GM13977 (cell line): Measurements from ENCODE around the gene LIMCH1.

Experiments used
- DNase-seq: peaks from one replicate; pipeline ENCODE4 v3.0.0; 2012; ENCODE audit warnings: low spot score
- in situ Hi-C: fragments of 300-500 bp; cut with MboI; formaldehyde crosslinking; loops from one replicate; pipeline ENCODE4 v1.12.0; 2022; ENCODE audit warnings: low sequenced_read_pairs, low pct_unique_long_range_greater_than_20kb, mixed read lengths, inconsistent platforms; ENCODE audit not compliant: unreplicated experiment
- TF ChIP-seq, protein P1 (sequence below): IDR thresholded peaks from 2 replicates; pipeline ENCODE4 v1.5.1; 2012; ENCODE audit warnings: mild to moderate bottlenecking, control low read depth; ENCODE audit not compliant: insufficient read depth; ENCODE audit errors: extremely low read depth, missing control alignments

Gene LIMCH1

DNA sequence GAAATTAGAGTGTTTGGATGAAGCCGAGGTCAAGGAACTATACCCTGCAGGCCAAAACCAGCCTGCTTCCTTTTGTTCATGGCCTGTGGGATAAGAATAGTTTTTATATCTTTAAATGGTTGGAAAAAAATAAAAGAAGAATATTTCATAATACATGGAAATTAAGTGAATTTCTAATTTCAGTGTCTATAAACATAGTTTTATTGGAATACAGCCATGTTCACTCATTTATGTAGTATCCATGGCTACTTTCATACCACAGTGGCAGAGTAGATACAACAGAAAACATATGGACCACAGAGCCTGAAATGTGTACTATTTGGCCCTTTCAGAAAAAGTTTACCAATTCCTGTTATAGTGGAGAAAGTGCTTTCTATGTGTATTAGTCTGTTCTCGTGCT, 13.6 kb downstream of the LIMCH1 start:
- in situ Hi-C loops: no loop called here
- TF ChIP-seq, protein P1, sequence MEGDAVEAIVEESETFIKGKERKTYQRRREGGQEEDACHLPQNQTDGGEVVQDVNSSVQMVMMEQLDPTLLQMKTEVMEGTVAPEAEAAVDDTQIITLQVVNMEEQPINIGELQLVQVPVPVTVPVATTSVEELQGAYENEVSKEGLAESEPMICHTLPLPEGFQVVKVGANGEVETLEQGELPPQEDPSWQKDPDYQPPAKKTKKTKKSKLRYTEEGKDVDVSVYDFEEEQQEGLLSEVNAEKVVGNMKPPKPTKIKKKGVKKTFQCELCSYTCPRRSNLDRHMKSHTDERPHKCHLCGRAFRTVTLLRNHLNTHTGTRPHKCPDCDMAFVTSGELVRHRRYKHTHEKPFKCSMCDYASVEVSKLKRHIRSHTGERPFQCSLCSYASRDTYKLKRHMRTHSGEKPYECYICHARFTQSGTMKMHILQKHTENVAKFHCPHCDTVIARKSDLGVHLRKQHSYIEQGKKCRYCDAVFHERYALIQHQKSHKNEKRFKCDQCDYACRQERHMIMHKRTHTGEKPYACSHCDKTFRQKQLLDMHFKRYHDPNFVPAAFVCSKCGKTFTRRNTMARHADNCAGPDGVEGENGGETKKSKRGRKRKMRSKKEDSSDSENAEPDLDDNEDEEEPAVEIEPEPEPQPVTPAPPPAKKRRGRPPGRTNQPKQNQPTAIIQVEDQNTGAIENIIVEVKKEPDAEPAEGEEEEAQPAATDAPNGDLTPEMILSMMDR: no peak
- DNase-seq: no peak

DNA sequence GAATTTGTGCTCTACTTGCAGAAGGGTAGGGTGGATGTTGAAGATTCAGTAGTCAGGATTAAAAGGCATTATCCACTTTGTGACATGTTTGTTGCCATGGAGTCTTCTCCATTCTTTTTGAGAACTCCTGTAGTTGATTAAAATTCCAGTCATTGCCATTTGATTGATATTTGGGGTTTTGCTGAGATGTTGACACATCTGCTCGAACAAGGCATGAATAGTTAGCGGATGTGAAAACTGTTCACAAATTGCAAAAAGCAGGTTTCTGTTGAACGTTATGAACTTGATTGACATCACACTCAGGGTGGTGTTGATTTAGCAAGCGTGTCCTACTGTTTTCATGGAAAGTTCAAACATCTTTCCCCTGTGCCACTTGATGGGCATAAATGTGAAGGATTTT, 16.9 kb downstream of the LIMCH1 start:
- TF ChIP-seq, protein P1: no peak
- no peak for DNase-seq
- in situ Hi-C loops: no loop called here

DNA sequence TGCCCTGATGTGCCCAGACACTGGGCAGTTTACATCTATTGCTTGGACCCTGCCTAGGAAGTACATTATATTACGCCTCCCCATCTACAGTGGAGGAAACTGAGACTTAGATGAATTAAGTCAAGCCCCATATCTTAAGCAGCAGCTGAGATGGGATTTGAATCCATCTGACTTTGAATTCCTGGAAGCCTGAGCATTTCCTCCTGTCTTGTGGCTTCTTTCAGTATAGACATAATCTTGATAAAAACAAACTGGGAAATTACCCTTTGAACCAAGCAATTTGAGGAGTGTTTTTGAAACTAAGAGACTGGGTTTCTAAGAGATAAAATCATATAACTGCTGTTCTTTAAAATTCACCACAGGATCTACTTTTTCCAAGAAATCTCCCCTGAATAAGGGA, 18.6 kb downstream of the LIMCH1 start:
- TF ChIP-seq, protein P1: no peak
- in situ Hi-C loops: no loop called here
- DNase-seq: no peak

DNA sequence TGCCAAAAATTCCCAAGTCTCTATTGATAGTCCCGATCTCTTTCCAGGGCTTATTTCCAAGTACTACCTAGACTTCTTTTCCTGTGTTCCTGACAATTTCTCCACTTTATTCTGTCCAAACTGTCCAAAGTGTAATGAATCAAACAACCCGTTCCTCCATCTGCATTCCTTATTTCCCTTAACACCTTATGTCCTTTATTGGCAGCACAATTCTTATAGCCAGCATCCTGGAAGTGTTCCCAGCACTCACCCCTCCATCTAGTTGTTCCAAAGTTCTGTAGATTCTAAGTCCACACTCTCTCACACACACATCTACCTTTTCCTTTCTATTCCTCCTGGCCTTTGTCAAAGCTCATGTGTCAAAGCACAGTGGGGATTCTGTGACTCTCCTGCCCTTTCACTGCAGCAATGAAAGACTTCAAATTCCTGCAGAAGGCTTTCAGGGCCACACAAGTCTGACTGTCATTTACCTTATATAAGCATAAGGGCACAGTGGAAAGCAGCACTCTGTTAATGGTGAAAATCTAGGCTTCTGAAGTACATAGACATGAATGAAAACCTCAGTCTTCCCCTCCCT, 22.1 kb downstream of the LIMCH1 start:
- in situ Hi-C loops: no loop called here
- DNase-seq: no peak
- TF ChIP-seq, protein P1: no peak

DNA sequence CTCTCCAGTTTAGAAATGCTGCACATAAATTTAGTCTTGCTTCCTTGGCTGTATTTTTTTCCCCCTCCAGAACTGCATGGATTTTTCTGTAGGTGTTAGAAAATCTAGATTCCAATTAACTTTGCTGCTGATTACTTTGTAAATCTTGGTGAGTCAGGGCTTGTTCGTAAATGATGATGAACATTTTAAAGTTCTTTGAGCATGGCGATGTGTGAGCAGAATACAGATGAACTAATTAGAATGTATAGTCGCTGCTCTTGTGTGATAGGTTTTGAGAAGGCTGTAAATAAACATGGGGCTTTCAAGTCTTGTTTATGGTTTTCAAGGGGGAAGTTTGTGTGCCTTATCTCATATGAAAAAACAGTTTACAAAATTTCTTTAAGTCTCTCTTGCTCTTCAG, 23.3 kb downstream of the LIMCH1 start:
- in situ Hi-C loops: no loop called here
- DNase-seq: no peak
- TF ChIP-seq, protein P1: no peak

DNA sequence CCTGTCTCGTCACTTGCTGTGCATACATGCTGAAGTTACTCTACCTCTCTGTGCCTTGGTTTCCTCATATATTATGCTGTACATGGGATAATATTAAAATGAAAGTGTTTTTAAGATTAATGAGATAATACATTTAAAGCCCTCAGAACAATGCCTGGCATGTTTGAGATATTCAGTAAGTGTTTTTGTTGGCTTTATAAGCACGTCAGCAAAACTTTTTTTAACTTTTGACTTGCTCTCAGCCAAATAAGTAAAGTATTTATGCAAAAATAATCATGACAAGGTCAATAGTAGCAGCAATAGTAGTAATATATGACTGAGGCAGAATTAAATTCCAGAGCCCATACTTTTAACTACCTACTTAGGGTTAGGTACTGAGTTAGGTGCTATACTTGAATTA, 29.2 kb downstream of the LIMCH1 start:
- in situ Hi-C loops: no loop called here
- TF ChIP-seq, protein P1: no peak
- no peak for DNase-seq

DNA sequence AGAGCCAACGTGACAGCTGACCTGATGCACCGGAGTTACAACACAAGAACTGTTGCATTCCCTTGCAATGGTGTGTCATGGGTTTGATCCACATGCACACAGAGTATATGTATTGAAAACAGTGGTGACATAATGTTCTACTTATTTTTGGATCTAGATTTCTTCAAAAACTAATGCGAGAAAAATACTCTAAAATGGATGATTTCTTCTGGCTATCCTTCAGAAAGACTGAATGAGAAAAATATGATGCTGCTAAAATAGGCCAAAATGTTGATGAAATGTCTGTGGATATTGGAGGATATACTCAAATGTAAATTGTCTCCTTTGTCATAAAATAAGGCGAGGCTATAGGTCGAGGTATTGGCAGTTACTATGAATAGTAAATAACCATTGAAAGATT, 30.4 kb downstream of the LIMCH1 start:
- in situ Hi-C loops: no loop called here
- TF ChIP-seq, protein P1: no peak

More for the DNA sequence above, 30.4 kb downstream of the LIMCH1 start:
- no peak for DNase-seq
